ENCODE measurements around the gene TSNAXIP1.
"Not testable (repeated sequence)": the region's sequence is repeated elsewhere in the genome, so short reads cannot be mapped to it uniquely, and the experiment has no call there.

The TSNAXIP1 gene

GRCh38 chr16:67864044-67864443 lies 57.4 kb downstream of the TSNAXIP1 start:
- not testable (repeated sequence) for DNase-seq

- DNase-seq, result no peak
Measured at GRCh38 chr16:67864594-67864993, 57.9 kb downstream of the TSNAXIP1 start.

- no peak for DNase-seq
Measured at GRCh38 chr16:67865318-67865717, 58.6 kb downstream of the TSNAXIP1 start.

- DNase-seq, result no peak
Measured at GRCh38 chr16:67868290-67868689, 61.6 kb downstream of the TSNAXIP1 start.

DNA sequence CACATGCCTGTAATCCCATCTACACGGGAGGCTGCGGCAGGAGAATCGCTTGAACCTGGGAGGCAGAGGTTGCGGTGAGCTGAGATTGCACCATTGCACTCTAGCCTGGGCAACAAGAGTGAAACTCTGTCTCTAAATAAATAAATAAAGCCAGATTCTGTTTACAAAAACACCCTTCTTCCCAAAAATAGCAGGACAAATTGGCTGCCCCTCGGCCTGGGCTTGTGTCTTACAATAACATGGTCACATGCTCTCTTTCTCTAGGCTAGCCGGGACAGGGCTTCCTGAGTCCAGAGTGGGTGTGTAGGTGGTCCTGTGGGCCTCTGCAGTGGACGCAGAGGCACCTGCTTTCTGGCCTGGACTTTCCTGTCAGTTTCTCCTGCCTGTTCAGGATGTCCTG lies 63.0 kb downstream of the TSNAXIP1 start:
- no peak for DNase-seq

DNA sequence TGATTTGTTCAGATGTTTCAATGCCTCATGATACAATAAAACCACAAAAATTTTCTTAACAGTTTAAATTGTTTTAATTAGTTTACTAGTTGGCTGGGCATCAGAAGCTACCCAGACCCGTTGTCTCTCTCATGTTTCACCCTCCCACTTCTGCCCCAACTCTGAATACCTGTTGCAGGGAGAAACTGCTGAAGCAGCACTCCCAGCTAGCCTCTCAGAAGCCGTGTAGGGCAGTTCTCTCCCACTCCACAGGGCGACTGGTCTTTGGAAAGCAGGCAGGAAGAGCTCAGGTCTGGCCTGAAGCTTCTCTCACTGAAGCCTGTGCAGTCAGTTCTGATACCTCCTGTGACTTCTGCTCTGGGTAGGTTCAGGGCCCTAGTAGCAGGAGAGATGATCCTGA lies 64.6 kb downstream of the TSNAXIP1 start:
- DNase-seq, result no peak

GRCh38 chr16:67872131-67872630 lies 65.5 kb downstream of the TSNAXIP1 start:
- no peak for DNase-seq

DNA sequence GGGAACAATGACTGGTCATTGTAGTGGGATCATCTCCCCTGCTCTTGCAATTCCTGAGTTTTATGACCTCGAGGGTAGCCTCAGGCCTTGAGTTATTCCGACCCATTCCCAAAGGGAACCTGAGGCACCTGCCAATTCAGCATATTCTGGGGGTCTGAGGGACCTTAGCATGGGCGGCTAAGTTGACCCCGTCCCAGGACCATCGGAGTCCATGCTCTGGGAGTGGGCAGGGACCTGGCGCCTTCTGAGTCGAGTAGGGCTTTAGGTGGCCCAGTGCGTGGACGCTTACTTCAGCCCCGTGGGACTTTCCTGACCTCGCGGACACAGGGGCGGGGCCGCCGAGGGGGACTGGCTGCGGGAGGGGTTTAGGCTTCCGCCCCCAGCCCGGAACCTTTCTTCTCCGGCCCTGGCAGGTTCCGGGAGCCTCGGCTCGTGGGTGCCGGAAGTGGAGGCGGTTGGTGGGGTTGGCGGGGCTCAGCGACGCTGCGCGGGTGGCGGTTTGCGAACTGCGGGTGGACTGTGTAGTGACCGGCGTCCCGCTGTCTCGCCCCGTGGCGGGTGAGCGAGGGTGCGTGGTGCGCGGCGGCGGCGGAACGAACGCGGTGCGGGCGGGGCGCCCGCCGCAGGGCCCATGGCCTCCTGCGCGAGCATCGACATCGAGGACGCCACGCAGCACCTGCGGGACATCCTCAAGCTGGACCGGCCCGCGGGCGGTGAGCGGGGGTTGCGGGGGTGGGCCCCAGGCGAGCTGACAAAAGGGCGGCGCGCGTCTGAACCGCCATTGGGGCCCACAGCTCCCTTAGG lies 66.1 kb downstream of the TSNAXIP1 start, which contains the start of gene EDC4:
Gene EDC4, plus strand, starts transcription at position 422 of the 804 bp plus-strand sequence. Its CDS starts 210 bp downstream, at position 632.
- peak; percentile 68 for DNase-seq

DNA sequence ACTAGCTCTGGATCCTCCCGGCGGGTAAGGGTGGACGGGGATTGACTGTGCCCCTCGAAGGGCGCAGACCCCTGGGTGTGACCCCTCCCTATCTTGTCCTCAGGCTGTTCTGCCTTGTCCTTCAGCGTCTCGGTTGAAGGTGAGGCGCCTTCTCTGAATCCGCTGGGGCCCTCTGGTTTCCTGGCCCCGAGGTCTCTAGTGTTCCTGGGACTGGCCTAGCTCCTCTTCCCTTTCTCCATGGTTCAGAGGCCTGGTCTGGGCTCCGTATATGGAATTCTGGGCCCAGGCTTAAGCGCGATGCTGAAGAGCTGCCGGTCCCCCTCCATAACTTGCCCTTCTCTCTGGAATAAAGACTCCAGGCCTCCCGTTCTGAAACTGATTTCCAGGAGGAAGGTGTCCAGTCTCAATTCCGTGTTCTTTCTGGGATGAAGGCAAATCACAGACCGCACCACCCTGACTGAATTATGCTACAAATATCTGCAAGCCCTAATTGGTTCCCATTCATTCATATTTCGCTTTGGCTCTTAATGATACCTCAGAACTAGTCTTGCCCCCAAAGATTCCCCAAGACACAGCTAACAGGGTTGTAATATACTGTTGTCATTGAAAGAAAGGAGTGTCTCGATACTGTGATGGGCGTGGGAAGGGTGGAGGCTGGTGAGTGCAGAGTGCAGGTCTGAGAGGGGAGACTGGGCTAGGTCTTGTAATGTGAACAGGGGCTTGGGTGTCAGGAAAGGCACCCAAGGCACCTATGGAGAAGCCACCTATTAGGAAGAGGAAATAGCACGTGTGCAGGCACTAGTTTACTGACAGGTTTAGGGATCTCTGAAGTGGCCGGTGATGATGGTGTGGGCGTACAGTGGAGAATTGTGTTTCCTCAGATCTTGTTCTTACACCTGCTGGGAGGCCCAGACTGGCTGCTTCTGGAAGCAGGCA lies 67.0 kb downstream of the TSNAXIP1 start:
- DNase-seq, result no peak

- DNase-seq, result no peak
Measured at GRCh38 chr16:67874372-67874771, 67.7 kb downstream of the TSNAXIP1 start.

DNA sequence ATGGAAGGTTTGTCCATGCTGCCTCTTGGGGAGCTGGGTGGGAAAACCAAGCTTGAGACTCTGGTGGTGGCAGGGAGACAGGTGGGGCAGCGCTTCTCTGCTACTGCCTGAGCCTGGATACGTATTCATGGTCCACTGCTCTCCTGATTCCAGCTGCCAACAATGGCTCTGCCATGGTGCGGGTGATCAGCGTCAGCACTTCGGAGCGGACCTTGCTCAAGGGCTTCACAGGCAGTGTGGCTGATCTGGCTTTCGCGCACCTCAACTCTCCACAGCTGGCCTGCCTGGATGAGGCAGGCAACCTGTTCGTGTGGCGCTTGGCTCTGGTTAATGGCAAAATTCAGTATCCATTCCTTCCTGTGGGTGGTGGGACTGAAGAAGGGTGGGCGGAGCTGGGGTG lies 70.4 kb downstream of the TSNAXIP1 start:
- no peak for DNase-seq

All from NK-92 treated with Interleukin-12 subunit alpha and Interleukin-12 subunit beta, amount 100 ng/mL, for 24 hours (cell line).